ENCODE data around the gene TSPAN4.

TSPAN4 gene

DNA sequence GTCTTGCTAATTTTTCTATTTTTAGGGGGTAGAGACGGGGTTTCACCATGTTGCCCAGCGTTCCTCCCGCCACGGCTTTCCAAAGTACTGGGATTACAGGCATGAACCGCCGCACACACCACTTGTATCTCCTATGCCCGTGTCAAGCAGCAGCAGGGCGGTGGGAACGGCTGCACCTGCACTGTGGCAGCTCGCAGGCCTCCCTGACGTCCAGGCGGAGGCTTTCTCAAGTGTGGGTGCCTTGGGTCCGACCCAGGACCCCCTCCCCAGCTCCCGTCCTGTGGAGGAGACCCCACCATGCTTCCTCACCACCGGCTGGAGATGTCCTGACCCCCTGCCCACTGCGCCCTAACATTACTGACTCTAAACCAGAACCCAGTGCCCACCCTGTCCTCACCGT is 25.7 kb downstream of the TSPAN4 start:
- no peak for DNase-seq

DNA sequence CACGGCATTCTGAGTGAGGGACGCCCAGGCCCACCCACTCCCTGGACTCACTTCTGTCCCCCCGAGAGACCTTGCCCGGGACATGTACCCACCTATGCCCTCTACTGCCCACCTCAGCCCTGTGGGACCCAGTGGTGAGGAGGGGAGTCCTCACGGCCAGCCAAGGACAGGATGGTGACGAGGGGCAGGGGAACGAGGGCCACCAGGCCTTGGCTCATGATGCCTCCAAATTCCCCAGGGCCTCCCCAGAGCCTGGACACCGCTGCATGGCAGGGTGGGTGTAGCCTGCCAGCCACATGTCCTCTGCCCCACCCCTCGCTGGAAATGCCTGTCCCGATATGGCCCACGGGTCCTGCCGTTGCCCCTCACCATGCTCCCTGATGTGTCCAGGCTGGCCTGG is 26.1 kb downstream of the TSPAN4 start:
- DNase-seq, result no peak

DNA sequence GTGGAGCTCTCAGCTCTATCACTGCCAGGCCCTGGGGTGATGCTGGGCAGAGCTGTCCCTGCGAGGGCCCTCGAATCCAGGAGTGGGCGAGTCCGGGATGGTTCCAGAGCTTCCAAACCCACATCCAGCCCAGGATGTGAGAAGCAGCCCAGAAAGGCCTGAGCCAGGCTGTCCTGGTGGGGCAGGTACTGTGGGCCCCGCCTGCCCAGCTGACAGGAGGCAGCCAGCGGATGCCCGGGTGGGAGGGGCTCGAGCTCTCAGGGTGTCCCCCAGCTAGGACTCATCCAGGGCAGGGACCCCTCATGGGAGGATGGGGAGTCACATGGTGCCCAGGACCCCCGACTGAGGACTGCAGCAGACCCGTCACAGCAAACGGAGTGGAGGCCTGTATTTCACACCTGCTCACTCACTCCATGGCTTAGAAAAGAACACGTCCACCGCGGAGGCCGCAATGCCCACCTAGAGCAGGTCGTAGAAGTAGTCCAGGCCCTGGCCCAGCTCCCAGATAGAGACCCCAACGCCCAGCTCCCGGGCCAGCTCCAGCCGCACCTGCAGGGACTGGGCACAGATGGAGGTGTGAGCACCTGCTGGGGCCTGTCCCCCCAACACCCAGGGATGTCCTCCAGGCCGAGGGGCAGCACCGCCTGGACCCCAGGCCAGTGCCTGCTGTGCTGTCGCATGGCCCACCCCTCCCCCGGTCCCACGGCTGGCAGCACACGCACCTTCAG is 26.9 kb downstream of the TSPAN4 start:
- DNase-seq, result no peak

DNA sequence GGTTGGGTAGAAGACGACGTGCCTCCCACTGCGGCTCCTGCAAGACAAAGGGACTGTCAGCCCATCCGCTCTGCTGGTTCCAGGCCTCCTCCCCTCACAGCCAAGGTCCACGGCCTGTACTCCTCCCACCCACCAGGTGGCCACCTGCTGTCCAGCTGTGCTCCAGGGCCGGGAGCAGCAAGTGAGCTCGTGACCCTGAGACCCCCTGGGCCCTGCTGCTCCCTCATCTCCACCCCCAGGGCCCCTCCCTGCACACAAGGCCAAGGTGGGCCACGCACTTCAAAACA is 27.4 kb downstream of the TSPAN4 start:
- no peak for DNase-seq

GRCh38 chr11:870418-870817 is 27.8 kb downstream of the TSPAN4 start:
- no peak for DNase-seq

GRCh38 chr11:871472-871871 is 28.8 kb downstream of the TSPAN4 start:
- no peak for DNase-seq

- no peak for DNase-seq
Measured at GRCh38 chr11:872799-873198, 30.1 kb downstream of the TSPAN4 start.

DNA sequence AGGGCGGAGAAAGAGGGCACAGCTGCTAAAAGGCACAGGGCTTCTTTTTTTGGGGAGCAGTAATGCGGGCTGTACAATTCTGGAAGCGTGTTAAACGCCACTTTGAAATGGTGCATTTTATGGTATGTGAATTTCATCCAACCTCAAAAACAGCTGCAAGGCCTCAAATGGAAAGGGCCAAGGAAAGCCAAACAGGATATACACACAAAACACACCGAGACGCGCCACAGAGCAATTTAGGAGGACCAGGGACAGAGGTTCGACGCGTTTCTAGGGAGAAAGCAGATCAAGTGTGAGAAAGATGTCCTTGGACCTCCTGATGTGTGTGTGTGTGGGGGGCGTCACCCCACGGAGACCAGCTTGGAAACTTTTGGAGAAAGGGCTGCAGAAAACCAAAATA is 31.1 kb downstream of the TSPAN4 start:
- no peak for DNase-seq

GRCh38 chr11:875203-875602 is 32.6 kb downstream of the TSPAN4 start:
- no peak for DNase-seq

- no peak for DNase-seq
Measured at GRCh38 chr11:875769-876301, 33.2 kb downstream of the TSPAN4 start.

GRCh38 chr11:876545-876944 is 33.9 kb downstream of the TSPAN4 start:
- DNase-seq, result no peak

- no peak for DNase-seq
Measured at GRCh38 chr11:877565-877964, 34.9 kb downstream of the TSPAN4 start.

DNA sequence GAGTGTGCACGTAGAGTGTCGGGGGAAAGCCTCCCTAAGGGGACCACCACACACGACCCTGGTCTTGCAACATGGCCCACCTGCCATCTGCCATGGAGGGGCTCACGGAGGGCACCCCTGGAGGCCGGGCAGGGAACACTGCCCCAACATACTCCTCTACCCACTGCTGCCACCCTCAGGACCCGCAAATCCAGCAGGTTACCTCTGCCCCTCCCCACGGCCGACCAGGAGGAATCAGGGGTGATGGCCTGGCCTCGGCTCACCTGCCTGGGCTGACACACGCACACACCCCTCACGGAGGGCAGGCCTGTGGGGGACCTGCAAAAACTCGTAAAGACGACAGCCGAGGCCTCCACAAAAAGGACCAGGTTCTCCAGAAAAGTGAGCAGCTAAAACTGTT is 37.8 kb downstream of the TSPAN4 start:
- DNase-seq, result no peak

GRCh38 chr11:882596-882995 is 39.9 kb downstream of the TSPAN4 start:
- no peak for DNase-seq

GRCh38 chr11:883527-883926 is 40.9 kb downstream of the TSPAN4 start:
- no peak for DNase-seq

- DNase-seq, result no peak
Measured at GRCh38 chr11:884578-885070, 42.0 kb downstream of the TSPAN4 start.

DNA sequence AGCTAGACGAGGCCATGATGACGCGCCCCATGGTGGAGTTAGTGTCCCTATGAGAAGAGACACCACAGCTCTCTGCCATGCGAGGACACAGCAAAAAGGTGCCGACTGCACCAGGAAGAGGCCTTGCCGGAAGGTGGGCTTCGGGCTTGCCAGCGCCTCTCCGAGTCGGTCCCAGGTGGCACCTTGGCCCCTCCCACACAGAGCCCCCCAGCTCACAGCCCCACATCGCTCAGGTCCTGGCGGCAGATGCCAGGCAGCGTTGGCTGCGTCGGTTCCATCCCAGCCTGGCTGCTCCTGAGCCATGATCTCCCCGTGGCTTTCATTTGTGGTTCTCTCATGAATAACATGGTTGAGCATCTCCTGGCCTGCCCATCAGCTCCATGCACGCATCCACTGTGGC is 43.9 kb downstream of the TSPAN4 start:
- no peak for DNase-seq

DNA sequence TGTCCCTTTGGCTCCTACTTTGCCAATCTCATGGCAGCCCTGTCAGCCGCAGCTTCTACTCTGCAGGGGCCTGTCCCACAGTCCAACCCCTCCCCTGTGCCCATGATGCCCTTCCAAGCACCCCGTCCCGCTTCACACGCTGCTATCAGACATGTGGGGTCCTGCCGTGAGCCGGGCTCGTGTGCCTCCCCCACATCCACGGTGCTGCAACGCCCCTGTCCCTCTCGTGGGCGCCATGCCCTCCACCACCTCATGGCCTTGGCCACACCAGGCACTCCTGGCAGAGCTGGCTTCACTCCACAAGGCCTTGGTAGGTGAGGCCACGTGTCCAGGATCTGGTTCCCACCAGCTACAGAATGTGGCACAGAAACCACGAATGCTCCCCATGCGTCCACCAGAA is 44.9 kb downstream of the TSPAN4 start:
- no peak for DNase-seq

DNA sequence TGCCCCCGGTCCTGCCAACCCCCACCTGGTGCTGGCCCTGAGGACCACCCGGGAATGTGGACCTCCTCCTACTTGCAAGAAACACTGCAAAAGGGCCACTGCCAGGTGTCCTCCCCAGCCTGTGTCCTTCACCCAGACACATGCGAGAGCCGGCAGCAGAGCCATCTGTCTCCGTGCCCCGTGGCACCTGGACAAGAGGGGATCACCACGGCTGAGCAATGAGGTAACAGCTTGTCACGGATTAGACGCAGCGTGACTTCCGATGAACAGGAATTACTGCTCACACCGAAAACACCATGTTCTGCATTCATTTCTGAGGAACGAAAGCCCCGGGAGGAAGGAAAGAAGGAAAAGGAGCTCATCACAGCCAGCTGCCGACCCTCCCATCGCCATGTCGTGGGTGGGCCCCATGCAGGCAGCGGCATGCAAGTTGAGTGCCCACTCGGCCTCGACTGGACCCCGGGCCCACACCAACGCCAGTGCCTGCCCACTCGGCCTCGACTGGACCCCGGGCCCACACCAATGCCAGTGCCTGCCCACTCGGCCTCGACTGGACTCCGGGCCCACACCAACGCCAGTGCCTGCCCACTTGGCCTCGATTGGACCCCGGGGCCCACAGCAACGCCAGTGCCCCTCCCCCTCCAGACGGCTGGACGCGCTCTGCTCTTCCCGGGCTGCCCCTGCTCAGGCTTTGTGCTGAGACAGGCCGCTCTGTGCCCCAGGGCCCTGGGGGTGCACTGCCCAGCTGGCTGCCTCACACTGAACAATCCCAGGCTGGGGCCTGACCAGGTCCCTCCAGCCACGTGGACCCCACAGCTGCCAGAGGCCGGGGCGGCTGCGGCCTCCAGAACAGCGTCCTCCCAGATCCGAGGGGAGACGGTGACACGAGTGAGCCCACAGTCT is 45.9 kb downstream of the TSPAN4 start:
- DNase-seq, result no peak

GRCh38 chr11:889257-889656 is 46.6 kb downstream of the TSPAN4 start:
- no peak for DNase-seq

GRCh38 chr11:889687-890475 is 47.2 kb downstream of the TSPAN4 start:
- DNase-seq, result no peak

DNA sequence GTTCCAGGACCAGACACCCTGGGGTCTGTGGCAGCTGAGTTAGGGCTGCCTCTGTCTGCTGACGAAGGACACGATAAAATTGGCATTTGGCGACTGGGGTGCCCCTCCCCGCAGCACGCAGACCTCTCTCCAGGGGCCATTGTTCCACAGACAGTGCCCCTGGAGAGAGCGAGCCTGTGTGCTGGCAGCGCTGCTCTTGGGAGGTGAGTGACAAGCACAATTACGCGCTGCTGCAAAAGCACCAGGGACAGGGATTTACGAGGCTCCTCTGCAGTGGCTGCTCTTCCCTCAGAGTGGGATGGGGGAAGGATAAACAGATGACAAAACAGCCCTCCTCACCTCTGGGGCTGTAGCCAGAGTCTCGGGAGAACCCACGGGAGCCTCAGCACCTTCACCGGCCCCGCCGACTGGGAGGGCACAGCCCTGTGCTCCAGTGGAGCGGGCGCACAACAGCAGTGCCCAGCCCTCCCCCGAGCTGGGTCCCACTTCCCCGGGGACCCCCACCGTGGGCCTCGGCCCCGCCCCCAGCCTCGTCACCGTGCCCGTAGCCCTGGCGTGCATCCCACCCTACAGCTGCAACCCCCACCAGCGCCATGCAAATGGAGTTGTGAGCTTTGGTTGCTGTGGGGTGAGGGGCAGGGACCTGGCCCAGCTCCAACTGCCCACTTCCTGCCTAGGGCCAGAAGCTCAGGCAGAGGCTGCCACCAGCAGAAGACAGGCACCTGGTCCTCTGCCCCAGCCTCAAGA is 48.3 kb downstream of the TSPAN4 start:
- DNase-seq, result no peak

Data from activated gamma-delta T cell (primary cell).